Activated CD8-positive, alpha-beta T cell treated with anti-CD3 and anti-CD28 coated beads for 36 hours (primary cell): Measurements from ENCODE around the gene CAPRIN2. TPM values are rescaled to one million over a fixed set of nuclear protein-coding genes. Genes with fewer than 3 reads are reported as not detected.

Source experiments
- ATAC-seq: fragments of 200-7000 bp; cut with Tn5 transposase; one replicate; pipeline ENCODE4 v1.10.0; 2021; ENCODE audit warnings: mild to moderate bottlenecking, moderate library complexity
- CTCF ChIA-PET: fragments of 350-600 bp; sonication (Branson Sonifier 250); formaldehyde crosslinking; loops from one replicate; lab custom pipeline; 2021; ENCODE audit warnings: antibody characterized with exemption; lab: Charles Lee
- POLR2A ChIA-PET: fragments of 350-600 bp; sonication (Branson Sonifier 250); formaldehyde crosslinking; loops from one replicate; lab custom pipeline; 2021; ENCODE audit warnings: antibody characterized with exemption; lab: Charles Lee
- DNase-seq: peaks from one replicate; pipeline ENCODE4 v3.0.0-alpha.2; 2020
- H3K27ac Mint-ChIP-seq: one replicate; pipeline ENCODE4 v1.8.0; 2021; ENCODE audit warnings: mild to moderate bottlenecking, mixed read lengths
- H3K27me3 Mint-ChIP-seq: one replicate; pipeline ENCODE4 v1.8.0; 2021; ENCODE audit warnings: mixed read lengths
- H3K36me3 Mint-ChIP-seq: one replicate; pipeline ENCODE4 v1.8.0; 2021; ENCODE audit warnings: low read depth, mixed read lengths
- H3K4me1 Mint-ChIP-seq: one replicate; pipeline ENCODE4 v1.8.0; 2021; ENCODE audit warnings: low read depth, mixed read lengths
- H3K4me3 Mint-ChIP-seq: one replicate; pipeline ENCODE4 v1.8.0; 2021; ENCODE audit warnings: mild to moderate bottlenecking, moderate library complexity, mixed read lengths
- H3K9me3 Mint-ChIP-seq: one replicate; pipeline ENCODE4 v1.8.0; 2021; ENCODE audit warnings: mixed read lengths
- CTCF ChIP-seq: fragments of 200-600 bp; IDR thresholded peaks from one replicate; pipeline ENCODE4 v1.8.0; 2022; ENCODE audit warnings: antibody characterized with exemption, mild to moderate bottlenecking
- intact Hi-C: fragments of 100-400 bp; cut with micrococcal nuclease; formaldehyde crosslinking; loops from one replicate; pipeline ENCODE4 v1.10.0; 2022
- total RNA-seq, 2 experiments: library from RNA; stranded (reverse); gene quantifications; one replicate each; pipeline ENCODE4 v1.2.3, GENCODE V29; 2021

The CAPRIN2 gene
- total RNA-seq, 2 experiments from 2014 or later: 8.1 to 11.7 TPM

GRCh38 chr12:30687265-30687986 lies 67.3 kb downstream of the CAPRIN2 start:
- TF ChIP-seq CTCF: no peak
- ATAC-seq (no peak), DNase-seq (no peak)
- ChIA-PET CTCF (no interaction called here), POLR2A (no interaction called here)
- Mint-ChIP-seq H3K36me3 (peaks cover 12% of the 10 kb centered on the region), H3K4me3 (no peak overlapping the region), H3K27me3 (no peaks in the 10 kb centered on the region), H3K9me3 (no peaks in the 10 kb centered on the region), H3K27ac (no peak overlapping the region), H3K4me1 (peaks cover 25% of the 10 kb centered on the region)
- intact Hi-C loops: no loop called here

- Mint-ChIP-seq H3K36me3 (peaks cover 27% of the 10 kb centered on the region), H3K9me3 (no peaks in the 10 kb centered on the region), H3K27ac (no peak overlapping the region), H3K4me1 (no peaks in the 10 kb centered on the region), H3K4me3 (no peak overlapping the region), H3K27me3 (no peaks in the 10 kb centered on the region)
- POLR2A ChIA-PET: interaction anchor here (1.0 kb wide), 1 partner anchor 19 kb away, joined by 3 read pairs; no protein-coding TSS in a partner anchor
- intact Hi-C loops: no loop called here
- CTCF ChIA-PET: interaction anchor here (0.6 kb wide), 1 partner anchor 48 kb away, joined by 4 read pairs; no protein-coding TSS in a partner anchor
- ATAC-seq (no peak), DNase-seq (no peak)
- TF ChIP-seq CTCF: no peak
Observed at GRCh38 chr12:30679241-30679640, 75.5 kb downstream of the CAPRIN2 start.

GRCh38 chr12:30678221-30678620 lies 76.5 kb downstream of the CAPRIN2 start:
- TF ChIP-seq CTCF: no peak
- intact Hi-C loops: no loop called here
- Mint-ChIP-seq H3K9me3 (no peaks in the 10 kb centered on the region), H3K27ac (no peak overlapping the region), H3K4me3 (no peak overlapping the region), H3K4me1 (no peaks in the 10 kb centered on the region), H3K36me3 (peaks cover 23% of the 10 kb centered on the region), H3K27me3 (no peaks in the 10 kb centered on the region)
- ChIA-PET CTCF (no interaction called here), POLR2A (interaction anchor here (1.0 kb wide), 1 partner anchor 18 kb away, joined by 3 read pairs; no protein-coding TSS in a partner anchor)
- DNase-seq: no peak
- ATAC-seq: no peak

- no peak for DNase-seq
- Mint-ChIP-seq H3K9me3 (no peaks in the 10 kb centered on the region), H3K36me3 (peaks cover 24% of the 10 kb centered on the region), H3K27me3 (no peaks in the 10 kb centered on the region), H3K4me1 (no peaks in the 10 kb centered on the region), H3K4me3 (no peak overlapping the region), H3K27ac (no peak overlapping the region)
- ChIA-PET POLR2A (no interaction called here), CTCF (no interaction called here)
- no peak for ATAC-seq
- intact Hi-C loops: no loop called here
- TF ChIP-seq CTCF: no peak
Observed at GRCh38 chr12:30661210-30661609, 93.5 kb downstream of the CAPRIN2 start.

Other genes with a start within 250 kb of the CAPRIN2 start
- gene IPO8, start 59.1 kb downstream of the CAPRIN2 start, total RNA-seq: 10 to 100 TPM; 40.2 to 47.7 TPM
- not detected for gene TSPAN11, start 171.8 kb upstream of the CAPRIN2 start, total RNA-seq